HepG2 (cell line): Measurements from ENCODE around the gene CADPS. TPM values are rescaled to one million over a fixed set of nuclear protein-coding genes. Genes with fewer than 3 reads are reported as not detected.
A peak's percentile ranks its signal among the peaks of the same experiment; 100 is the strongest.

Source experiments
- ATAC-seq: fragments of 200-7000 bp; cut with Tn5 transposase; 3 replicates; pipeline ENCODE4 v1.9.1; 2020; ENCODE audit warnings: mild to moderate bottlenecking, moderate library complexity
- BruUV-seq: library from RNA; stranded (reverse); fragments of 400-500 nt; replicated peaks from 2 replicates; lab custom pipeline; 2021; lab: Mats Ljungman, UMichigan
- CTCF ChIA-PET: fragments of 300-600 bp; formaldehyde crosslinking; extraction: SDS; loops from one replicate; lab custom pipeline; 2021; ENCODE audit warnings: low total read pairs, inconsistent platforms, low intra/inter-chr PET ratio; lab: Yijun Ruan, JAX
- POLR2A ChIA-PET: fragments of 350-600 bp; sonication (Branson Sonifier 250); formaldehyde crosslinking; loops from one replicate; lab custom pipeline; 2020; ENCODE audit warnings: antibody characterized with exemption, inconsistent platforms; lab: Yijun Ruan, JAX
- DNase-seq: peaks from one replicate; pipeline ENCODE4 v3.0.0-alpha.2; 2015; ENCODE audit warnings: low spot score
- FAIRE-seq: peaks from 3 replicates; lab custom pipeline; 2011; peaks lifted over from hg19 to GRCh38; lab: Jason Lieb, UNC
- H2AFZ ChIP-seq: one replicate; pipeline ENCODE4 v1.6.1; 2011; ENCODE audit warnings: low read length, inconsistent platforms
- H3K27ac ChIP-seq: fragments of 300-600 bp; 3 replicates; pipeline ENCODE4 v1.8.0; 2011; ENCODE audit warnings: mixed run types, mild to moderate bottlenecking, mixed read lengths, low read length, inconsistent platforms; ENCODE audit not compliant: insufficient read depth; ENCODE audit errors: extremely low read length
- H3K27me3 ChIP-seq, 2 experiments: fragments of 200-600 bp in 1 of 2; 2 replicates in 1 of 2; 3 replicates in 1 of 2; pipeline versions ENCODE4 v1.6.0 to v1.8.0; 2011; ENCODE audit warnings: low read length in 2 of 2, mild to moderate bottlenecking in 2 of 2, moderate library complexity in 2 of 2, inconsistent platforms in 1 of 2; ENCODE audit not compliant: insufficient read depth in 2 of 2, control insufficient read depth in 1 of 2
- H3K36me3 ChIP-seq, 2 experiments: fragments of 200-600 bp in 1 of 2; replicated peaks in 1 of 2; 2 replicates in 1 of 2; 3 replicates in 1 of 2; pipeline versions ENCODE4 v1.5.1 to v1.8.0; 2011; ENCODE audit warnings: low read length in 2 of 2, inconsistent platforms in 1 of 2; ENCODE audit not compliant: insufficient read depth in 2 of 2, control insufficient read depth in 1 of 2
- H3K4me1 ChIP-seq: 2 replicates; pipeline ENCODE4 v1.5.1; 2012; ENCODE audit warnings: low read length, inconsistent platforms; ENCODE audit not compliant: insufficient read depth
- H3K4me2 ChIP-seq: 2 replicates; pipeline ENCODE4 v1.6.0; 2011; ENCODE audit warnings: low read depth, low read length, inconsistent platforms
- H3K4me3 ChIP-seq, 3 experiments: fragments of 200-600 bp in 1 of 3; sonication (generic), shearing (Covaris generic) in 1 of 3; replicated peaks in 1 of 3; 2 replicates each; pipeline ENCODE4 v1.5.1; 2011 to 2016; ENCODE audit warnings: low read length in 3 of 3, inconsistent platforms in 2 of 3, low read depth in 2 of 3, mild to moderate bottlenecking in 2 of 3, control low read depth in 1 of 3, mixed read lengths in 1 of 3; ENCODE audit not compliant: insufficient read depth in 1 of 3
- H3K79me2 ChIP-seq: one replicate; pipeline ENCODE4 v1.6.1; 2011; ENCODE audit warnings: low read length, inconsistent platforms; ENCODE audit not compliant: insufficient read depth
- H3K9ac ChIP-seq: 2 replicates; pipeline ENCODE4 v1.6.0; 2011; ENCODE audit warnings: mild to moderate bottlenecking, low read depth, low read length, inconsistent platforms; ENCODE audit not compliant: insufficient read depth
- H3K9me3 ChIP-seq: 2 replicates; pipeline ENCODE4 v1.5.1; 2012; ENCODE audit warnings: mild to moderate bottlenecking, low read length
- H4K20me1 ChIP-seq: 2 replicates; pipeline ENCODE4 v1.6.0; 2011; ENCODE audit warnings: inconsistent platforms, mild to moderate bottlenecking, low read length, moderate library complexity; ENCODE audit not compliant: insufficient read depth
- ESRRA ChIP-seq: sonication (generic); formaldehyde crosslinking; IDR thresholded peaks from 2 replicates; pipeline ENCODE4 v1.5.1; 2020; ENCODE audit warnings: mild to moderate bottlenecking, low read depth, missing genetic modification reagents
- ETV5 ChIP-seq: IDR thresholded peaks from 2 replicates; pipeline ENCODE4 v1.6.1; 2018; ENCODE audit warnings: missing biosample characterization, missing genetic modification reagents, inconsistent platforms, borderline replicate concordance
- FOXA1 ChIP-seq, 2 experiments: fragments of 450-650 bp in 1 of 2; sonication (generic) in 1 of 2; formaldehyde crosslinking in 1 of 2; IDR thresholded peaks; 2 replicates each; pipeline versions ENCODE4 v1.4.0 to v1.6.1; 2016 to 2020; ENCODE audit warnings: missing genetic modification reagents in 1 of 2
- FOXA3 ChIP-seq: IDR thresholded peaks from 2 replicates; pipeline ENCODE4 v1.6.1; 2016; ENCODE audit warnings: missing genetic modification reagents, missing compliant biosample characterization
- FOXP4 ChIP-seq: sonication (generic); formaldehyde crosslinking; IDR thresholded peaks from 2 replicates; pipeline ENCODE4 v1.4.0; 2020; ENCODE audit warnings: missing genetic modification reagents
- HNF1A ChIP-seq, 2 experiments: sonication (generic) in 1 of 2; formaldehyde crosslinking in 1 of 2; IDR thresholded peaks; 2 replicates each; pipeline versions ENCODE4 v1.4.0 to v1.6.1; 2016 to 2020; ENCODE audit warnings: borderline replicate concordance in 1 of 2, low read depth in 1 of 2, mild to moderate bottlenecking in 1 of 2, missing genetic modification reagents in 1 of 2
- HNF4A ChIP-seq: sonication (generic); formaldehyde crosslinking; IDR thresholded peaks from 2 replicates; pipeline ENCODE4 v1.4.0; 2020; ENCODE audit warnings: missing genetic modification reagents
- TMF1 ChIP-seq: sonication (generic); formaldehyde crosslinking; IDR thresholded peaks from 2 replicates; pipeline ENCODE4 v1.8.1; 2022; ENCODE audit warnings: low read depth, missing genetic modification reagents
- ZMYM3 ChIP-seq: sonication (generic); formaldehyde crosslinking; IDR thresholded peaks from 2 replicates; pipeline ENCODE4 v1.5.1; 2020; ENCODE audit warnings: mild to moderate bottlenecking, missing genetic modification reagents
- ZNF629 ChIP-seq: sonication (generic); formaldehyde crosslinking; conservative IDR thresholded peaks from 2 replicates; pipeline ENCODE4 v1.5.0; 2020; ENCODE audit warnings: missing genetic modification reagents
- WGBS: methylation state at CpG from one replicate; pipeline ENCODE4 v1.1.6; 2017; ENCODE audit warnings: low lambda C conversion rate; 5-methylcytosine and 5-hydroxymethylcytosine counted together
- in situ Hi-C: cut with HindIII; loops from 2 replicates; pipeline ENCODE4 v1.10.0; 2017; ENCODE audit warnings: low pct_unique_long_range_greater_than_20kb; ENCODE audit not compliant: extremely low pct_ligation_motif_present
- intact Hi-C: fragments of 100-400 bp; cut with micrococcal nuclease; formaldehyde crosslinking; loops from one replicate; pipeline ENCODE4 v1.10.0; 2022; ENCODE audit not compliant: unreplicated experiment
- polyA plus RNA-seq, 8 experiments: library from polyadenylated mRNA; depleted of rRNA in 3 of 8; stranded (reverse) in 7 of 8; unstranded in 1 of 8; fragments of >200 nt; fragmentation: Illumina TruSeq in 4 of 8; extraction: Trizol in 4 of 8; gene quantifications; 2 replicates each; pipeline versions ENCODE4 v1.2.1 to v1.2.3, GENCODE V29; 2011 to 2016; ENCODE audit warnings: low read depth in 4 of 8, missing spikeins in 1 of 8, mixed read lengths in 1 of 8; ENCODE audit not compliant: insufficient read depth in 1 of 8
- total RNA-seq, 5 experiments: library from RNA; depleted of rRNA; stranded (reverse); fragments of >200 nt; fragmentation: Illumina TruSeq; extraction: Trizol; gene quantifications; 2 replicates each; pipeline ENCODE4 v1.2.3, GENCODE V29; 2016; ENCODE audit warnings: low read depth in 1 of 5
- TF ChIP-seq, protein P1 (sequence below): sonication (generic); formaldehyde crosslinking; IDR thresholded peaks from 2 replicates; pipeline ENCODE4 v1.4.0; 2020; ENCODE audit warnings: missing genetic modification reagents

Gene CADPS
- total and polyA plus RNA-seq, 2 of the 13 experiments (the other 11 are each of a cell fraction or from before 2014, with no cell fraction given): not detected

- TF ChIP-seq, protein P1, sequence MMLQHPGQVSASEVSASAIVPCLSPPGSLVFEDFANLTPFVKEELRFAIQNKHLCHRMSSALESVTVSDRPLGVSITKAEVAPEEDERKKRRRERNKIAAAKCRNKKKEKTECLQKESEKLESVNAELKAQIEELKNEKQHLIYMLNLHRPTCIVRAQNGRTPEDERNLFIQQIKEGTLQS: no peak
- TF ChIP-seq HNF1A (IDR thresholded peaks at IDR 0.05; ENCODE audit: low read depth) (peak; percentile 49; the same call in 1 of the 2 replicates), HNF1A (CRISPR knock-in tag; IDR thresholded peaks at IDR 0.05; ENCODE audit: borderline replicate concordance) (peak; percentile 54; the same call in 1 of the 2 replicates), HNF4A (0 out of 2 replicates have a peak, but pooled peaks have one; percentile 13)
These were observed 103.7 kb downstream of the CADPS start (continued) for GRCh38 chr3:62771331-62772072.

DNA sequence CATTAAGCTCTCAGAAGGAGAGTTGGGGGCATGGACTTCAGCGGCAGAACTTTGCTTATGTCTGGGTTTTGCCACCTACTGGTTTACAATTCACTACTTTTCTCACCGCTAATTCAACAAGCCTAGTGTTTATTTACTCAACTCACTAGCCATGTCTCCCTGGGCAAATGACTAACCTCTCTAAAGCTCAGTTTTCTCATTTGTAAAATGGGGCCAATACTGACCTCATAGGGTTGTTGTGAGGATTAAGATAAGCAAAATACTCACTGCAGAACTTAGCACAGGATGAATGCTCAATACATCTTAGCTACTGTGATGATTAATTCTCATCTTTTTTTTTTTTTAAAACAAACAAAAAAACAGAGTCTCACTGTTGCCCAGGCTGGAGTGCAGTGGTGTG, 106.3 kb downstream of the CADPS start:
- DNase-seq (no peak), ATAC-seq (no peak), FAIRE-seq (no peak)
- H3K4me1 ChIP-seq: peaks cover 17% of the 10 kb centered on the region
- H3K27ac ChIP-seq: no peak overlapping the region
- H3K9me3 ChIP-seq: no peaks in the 10 kb centered on the region
- BruUV-seq: no TSS peak
- H4K20me1 ChIP-seq: no peaks in the 10 kb centered on the region
- H3K9ac ChIP-seq: no peak overlapping the region
- in situ Hi-C loops: no loop called here
- H3K79me2 ChIP-seq: no peaks in the 10 kb centered on the region
- POLR2A ChIA-PET: no interaction called here
- no peak overlapping the region for H3K4me3 ChIP-seq
- H3K27me3 ChIP-seq: no peaks in the 10 kb centered on the region
- H2AFZ ChIP-seq: no peak overlapping the region
- intact Hi-C loops: no loop called here
- TF ChIP-seq ETV5 (no peak), FOXP4 (CRISPR knock-in tag) (0 out of 2 replicates have a peak, but pooled peaks have one; percentile 19), FOXA1 (IDR thresholded peaks at IDR 0.05) (no peak), FOXA1 (CRISPR knock-in tag; IDR thresholded peaks at IDR 0.05) (0 out of 2 replicates have a peak, but pooled peaks have one; percentile 15), ZNF629 (peak; percentile 85), FOXA3 (peak; percentile 31; the same call in 1 of the 2 replicates), TMF1 (CRISPR knock-in tag) (no peak), ESRRA (CRISPR knock-in tag) (peak; percentile 52; the same call in 1 of the 2 replicates), ZMYM3 (0 out of 2 replicates have a peak, but pooled peaks have one; percentile 25)
- H3K36me3 ChIP-seq: no peaks in the 10 kb centered on the region
- WGBS: 15% methylated on average over 2 of the region's 2 CpGs
- CTCF ChIA-PET: no interaction called here
- no peak overlapping the region for H3K4me2 ChIP-seq
